Effector memory CD8-positive, alpha-beta T cell (primary cell): Measurements from ENCODE around the gene SEMA7A.
"Not testable (repeated sequence)": the region's sequence is repeated elsewhere in the genome, so short reads cannot be mapped to it uniquely, and the experiment has no call there.

Source experiments
- ATAC-seq: fragments of 150-1000 bp; cut with Tn5 transposase; replicated peaks from 2 replicates; pipeline ENCODE4 v1.10.0; 2021; ENCODE audit warnings: mild to moderate bottlenecking, moderate library complexity
- DNase-seq, 3 experiments: peaks; one replicate each; pipeline ENCODE4 v3.0.0; 2021
- H3K27ac Mint-ChIP-seq, 2 donors: one replicate each; pipeline ENCODE4 v1.8.0; 2022; ENCODE audit warnings: mild to moderate bottlenecking in 2 of 2, mixed read lengths in 2 of 2, moderate library complexity in 2 of 2
- H3K27me3 Mint-ChIP-seq, 2 donors: one replicate each; pipeline ENCODE4 v1.8.0; 2022; ENCODE audit warnings: mixed read lengths in 2 of 2
- H3K36me3 Mint-ChIP-seq: one replicate; pipeline ENCODE4 v1.8.0; 2022; ENCODE audit warnings: mild to moderate bottlenecking, moderate library complexity, mixed read lengths; ENCODE audit not compliant: insufficient read depth
- H3K4me1 Mint-ChIP-seq, 2 donors: one replicate each; pipeline ENCODE4 v1.8.0; 2022; ENCODE audit warnings: low read depth in 2 of 2, mixed read lengths in 2 of 2
- H3K4me3 Mint-ChIP-seq, 2 donors: one replicate each; pipeline ENCODE4 v1.8.0; 2022; ENCODE audit warnings: mild to moderate bottlenecking in 2 of 2, mixed read lengths in 2 of 2, moderate library complexity in 2 of 2
- H3K9me3 Mint-ChIP-seq, 2 donors: one replicate each; pipeline ENCODE4 v1.8.0; 2022; ENCODE audit warnings: mixed read lengths in 2 of 2

SEMA7A gene

DNA sequence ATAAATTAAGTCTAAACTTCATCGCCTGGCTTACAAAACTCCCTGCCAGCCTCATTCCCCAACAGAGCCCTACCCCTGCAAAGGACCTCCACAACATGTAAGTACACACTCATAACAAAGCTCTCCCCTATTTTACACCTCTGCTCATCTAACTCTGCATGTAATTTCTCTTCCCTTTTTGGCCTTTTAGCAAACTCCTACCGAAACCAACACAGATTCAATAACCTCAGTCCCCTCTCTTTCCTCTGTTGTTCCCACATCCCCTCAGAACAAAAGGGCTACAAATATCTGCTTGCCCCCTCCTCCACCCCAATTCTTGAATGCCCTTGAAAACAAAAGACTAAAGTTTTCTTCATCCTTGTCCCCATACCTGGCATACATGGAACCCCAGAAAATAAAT, 26.5 kb upstream of the SEMA7A start:
- DNase-seq = no peak
- peak overlapping the region; percentile 92 to 98 for H3K4me3 Mint-ChIP-seq
- peaks cover 24 to 34% of the 10 kb centered on the region in 2 donors for H3K4me1 Mint-ChIP-seq
- H3K36me3 Mint-ChIP-seq = peaks cover 30% of the 10 kb centered on the region
- H3K27ac Mint-ChIP-seq = peak overlapping the region; percentile 87 to 88
- no peaks in the 10 kb centered on the region for H3K27me3 Mint-ChIP-seq
- no peaks in the 10 kb centered on the region for H3K9me3 Mint-ChIP-seq
- no peak for ATAC-seq

DNA sequence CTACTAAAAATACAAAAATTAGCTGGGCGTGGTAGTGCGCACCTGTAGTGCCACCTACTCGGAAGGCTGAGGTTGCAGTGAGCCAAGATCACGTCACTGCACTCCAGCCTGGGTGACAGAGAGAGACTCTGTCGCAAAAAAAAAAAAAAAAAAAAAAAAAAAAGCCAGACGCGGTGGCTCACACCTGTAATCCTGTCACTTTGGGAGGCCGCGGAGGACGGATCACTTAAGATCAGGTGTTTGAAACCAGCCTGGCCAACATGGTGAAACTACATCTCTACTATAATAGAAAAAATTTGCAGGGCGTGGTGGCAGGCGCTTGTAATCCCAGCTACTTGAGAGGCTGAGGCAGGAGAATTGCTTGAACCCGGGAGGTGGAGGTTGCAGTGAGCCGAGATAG, 26.0 kb upstream of the SEMA7A start:
- H3K4me3 Mint-ChIP-seq = peak overlapping the region; percentile 92 to 98
- H3K27me3 Mint-ChIP-seq, ATAC-seq, H3K9me3 Mint-ChIP-seq, DNase-seq: not testable (repeated sequence)
- H3K27ac Mint-ChIP-seq = peak overlapping the region; percentile 87 to 88
- H3K36me3 Mint-ChIP-seq = peaks cover 32% of the 10 kb centered on the region
- H3K4me1 Mint-ChIP-seq = peaks cover 24 to 33% of the 10 kb centered on the region in 2 donors

DNA sequence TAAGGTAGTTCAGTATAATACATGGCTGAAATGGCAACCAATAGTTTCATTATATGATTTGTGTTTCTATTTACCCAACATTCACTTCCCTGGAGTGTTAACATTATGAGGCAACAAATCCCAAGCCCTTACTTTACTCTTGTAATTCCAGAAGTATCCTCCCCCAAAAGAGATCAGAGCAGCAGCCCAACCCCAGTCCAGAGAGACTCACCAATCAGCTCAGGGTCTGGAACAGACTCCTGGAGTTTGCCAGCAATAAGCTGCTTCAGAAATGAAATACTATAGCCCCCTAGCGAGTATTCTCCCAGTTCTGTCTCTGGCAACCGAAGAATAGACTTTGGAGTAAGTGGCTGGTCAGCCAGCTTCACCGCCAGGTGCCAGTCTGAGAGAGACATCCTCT, 24.7 kb upstream of the SEMA7A start:
- Mint-ChIP-seq H3K27me3 (no peaks in the 10 kb centered on the region), H3K4me1 (peaks cover 23 to 24% of the 10 kb centered on the region in 2 donors), H3K4me3 (no peak overlapping the region), H3K27ac (no peak overlapping the region), H3K36me3 (peaks cover 37% of the 10 kb centered on the region), H3K9me3 (no peaks in the 10 kb centered on the region)
- DNase-seq = no peak
- no peak for ATAC-seq

DNA sequence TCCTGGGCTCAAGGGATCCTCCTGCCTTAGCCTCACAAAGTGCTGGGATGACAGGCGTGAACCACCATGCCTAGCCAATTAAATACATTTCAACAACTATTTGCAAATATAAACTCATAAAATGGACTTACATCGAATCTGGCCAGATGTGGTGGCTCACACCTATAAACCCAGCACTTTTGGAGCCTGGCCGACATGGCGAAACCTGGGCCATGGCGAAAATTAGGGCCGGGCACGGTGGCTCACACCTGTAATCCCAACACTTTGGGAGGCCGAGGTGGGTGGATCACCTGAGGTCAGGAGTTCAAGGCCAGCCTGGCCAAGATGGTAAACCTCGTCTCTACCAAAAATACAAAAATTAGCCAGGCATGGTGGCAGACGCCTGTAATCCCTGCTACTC, 23.3 kb upstream of the SEMA7A start:
- not testable (repeated sequence) for H3K9me3 Mint-ChIP-seq, ATAC-seq, H3K4me3 Mint-ChIP-seq, H3K27ac Mint-ChIP-seq, DNase-seq, H3K27me3 Mint-ChIP-seq
- peaks cover 15 to 21% of the 10 kb centered on the region in 2 donors for H3K4me1 Mint-ChIP-seq
- peaks cover 36% of the 10 kb centered on the region for H3K36me3 Mint-ChIP-seq

DNA sequence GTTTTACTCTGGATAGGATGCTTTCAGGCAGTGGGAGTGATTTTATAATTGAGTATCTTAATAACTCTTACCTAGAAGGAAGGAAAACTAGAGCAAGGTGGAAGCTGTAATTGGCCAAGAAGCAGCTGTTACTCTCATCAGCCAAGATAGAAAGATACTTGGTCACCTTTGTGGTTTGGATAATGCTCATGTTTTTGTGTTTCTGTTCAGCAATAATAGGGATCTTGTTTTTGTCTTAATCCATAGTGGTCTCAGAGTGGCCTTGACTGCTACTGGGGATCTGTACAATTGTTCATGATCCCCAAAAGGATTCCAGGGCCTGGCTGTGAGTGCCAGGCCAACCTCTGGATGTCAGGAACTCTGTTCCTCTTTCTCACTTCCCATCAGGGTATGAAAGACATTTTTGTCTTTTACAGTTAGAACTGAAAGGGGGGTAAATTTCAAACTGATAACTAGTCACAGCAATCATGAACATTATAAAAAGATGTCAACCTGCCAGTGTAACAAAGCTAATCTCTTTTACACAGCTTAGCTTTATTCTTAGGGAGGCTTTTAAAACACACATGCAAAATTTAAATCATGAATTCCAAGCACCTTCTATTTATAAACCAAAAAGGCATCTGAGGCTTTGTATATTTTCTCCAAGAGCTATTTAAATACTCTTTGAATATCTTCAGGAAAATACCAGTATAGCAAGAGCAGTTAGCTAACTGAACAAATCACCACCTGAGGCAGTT, 21.2 kb upstream of the SEMA7A start:
- ATAC-seq (no peak), DNase-seq (no peak)
- H3K9me3 Mint-ChIP-seq = no peaks in the 10 kb centered on the region
- peaks cover 40% of the 10 kb centered on the region for H3K36me3 Mint-ChIP-seq
- H3K27ac Mint-ChIP-seq = peak overlapping the region in 1 of 2 donors; percentile 62
- peaks cover 0 to 10% of the 10 kb centered on the region in 2 donors for H3K4me1 Mint-ChIP-seq
- H3K4me3 Mint-ChIP-seq = no peak overlapping the region
- H3K27me3 Mint-ChIP-seq = no peaks in the 10 kb centered on the region

DNA sequence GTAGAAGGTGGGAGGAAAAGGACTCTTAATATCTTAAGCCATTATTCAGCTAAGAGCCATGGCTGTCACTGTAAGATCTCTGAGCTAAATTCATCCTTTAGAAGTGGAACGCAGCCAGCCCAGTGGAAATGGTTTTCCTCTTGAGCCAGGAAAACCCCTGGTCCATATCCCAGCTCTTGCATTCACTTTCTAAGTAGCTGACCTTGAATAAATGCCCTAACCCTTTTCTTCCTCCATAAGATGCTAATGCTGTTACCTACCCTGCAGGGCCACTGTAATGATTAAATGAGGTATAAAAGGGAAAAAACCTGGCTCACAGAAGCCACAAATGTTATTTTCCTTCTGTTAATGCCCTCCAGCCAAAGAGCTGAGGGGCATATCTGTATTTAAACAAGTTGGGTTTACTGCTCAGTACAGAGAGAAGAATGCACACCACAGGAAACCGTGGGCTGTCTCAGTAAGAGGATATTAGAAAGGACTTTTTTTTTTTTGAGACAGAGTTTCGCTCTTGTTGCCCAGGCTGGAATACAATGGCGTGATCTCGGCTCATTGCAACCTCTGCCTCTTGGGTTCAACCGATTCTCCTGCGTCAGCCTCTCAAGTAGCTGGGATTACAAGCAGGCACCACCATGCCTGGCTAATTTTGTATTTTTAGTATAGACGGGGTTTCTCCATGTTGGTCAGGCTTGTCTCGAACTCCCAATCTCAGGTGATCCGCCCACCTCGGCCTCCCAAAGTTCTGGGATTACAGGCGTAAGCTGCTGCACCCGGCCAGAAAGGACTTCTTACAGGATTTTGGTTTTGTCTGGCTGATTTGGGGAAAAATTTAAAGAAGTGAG, 20.4 kb upstream of the SEMA7A start:
- Mint-ChIP-seq H3K4me3 (no peak overlapping the region), H3K4me1 (peaks cover 0 to 10% of the 10 kb centered on the region in 2 donors), H3K27ac (peak overlapping the region in 1 of 2 donors; percentile 62), H3K36me3 (peaks cover 46% of the 10 kb centered on the region), H3K27me3 (no peaks in the 10 kb centered on the region), H3K9me3 (no peaks in the 10 kb centered on the region)
- ATAC-seq (no peak), DNase-seq (no peak)

DNA sequence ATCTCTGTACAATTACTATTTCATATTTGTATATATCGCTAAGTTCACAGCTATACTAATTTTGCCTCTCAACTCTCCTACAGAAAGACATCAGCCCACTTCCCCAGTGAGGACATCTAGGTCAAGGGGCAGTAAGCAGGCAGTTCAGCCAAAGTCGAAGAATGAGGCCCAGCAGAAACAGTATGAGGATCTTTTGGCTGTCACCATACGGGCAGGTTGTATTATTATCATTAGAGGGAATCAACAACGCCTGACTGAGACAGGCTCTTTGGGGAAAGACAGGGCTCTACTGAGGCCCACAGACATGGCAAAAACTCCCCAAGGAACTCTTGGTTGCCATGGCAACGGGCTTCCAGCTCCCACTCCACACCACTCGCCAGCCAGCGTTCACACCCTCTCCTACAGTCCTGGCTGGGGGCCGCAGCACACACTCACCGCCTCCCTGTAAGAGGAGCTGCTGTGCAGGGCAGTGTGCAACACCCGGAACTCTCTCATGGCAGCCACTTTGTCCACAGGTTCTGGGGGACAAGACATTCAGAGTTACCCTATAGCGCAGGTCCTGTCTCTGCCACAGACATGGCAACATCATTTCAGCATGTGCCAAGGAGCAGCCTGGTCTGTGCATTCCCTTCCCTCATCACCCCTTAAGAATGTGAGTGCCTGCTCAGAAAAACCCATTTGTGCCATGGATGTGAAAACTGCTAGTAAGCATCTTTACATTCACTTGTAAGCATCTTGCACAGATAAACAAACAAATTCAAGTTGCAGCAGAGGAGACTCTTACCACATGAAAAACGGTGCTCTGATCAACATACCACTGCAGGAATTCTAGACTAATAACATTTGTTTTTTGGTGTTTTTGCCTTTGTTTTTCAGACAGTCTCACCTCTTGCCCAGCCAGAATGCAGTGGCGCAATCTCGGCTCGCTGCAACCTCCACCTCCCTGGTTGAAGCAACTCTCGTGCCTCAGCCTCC, 18.4 kb upstream of the SEMA7A start:
- Mint-ChIP-seq H3K9me3 (no peaks in the 10 kb centered on the region), H3K36me3 (peaks cover 49% of the 10 kb centered on the region)

DNA sequence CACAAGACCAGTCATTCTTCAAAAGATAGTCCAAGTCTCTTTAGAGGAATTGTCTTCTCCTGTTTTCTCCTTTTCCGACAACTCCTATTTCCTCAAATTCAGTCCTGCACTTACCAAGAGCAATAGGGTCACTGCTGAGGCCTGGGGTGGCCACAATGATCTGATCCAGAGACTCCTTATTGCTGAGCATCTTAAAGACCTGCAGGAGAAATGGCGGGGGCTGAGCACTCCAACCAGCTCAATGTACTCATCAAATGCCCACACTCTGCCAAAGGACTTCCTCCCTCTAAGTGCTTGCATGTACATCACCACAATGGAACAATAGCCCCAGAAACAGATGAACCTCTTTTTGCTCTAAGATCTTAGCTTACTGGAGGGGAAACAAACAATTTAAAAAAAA, 17.6 kb upstream of the SEMA7A start:
- Mint-ChIP-seq H3K36me3 (peaks cover 43% of the 10 kb centered on the region), H3K4me3 (no peak overlapping the region), H3K27ac (peak overlapping the region; percentile 36 to 44), H3K9me3 (no peaks in the 10 kb centered on the region), H3K27me3 (no peaks in the 10 kb centered on the region), H3K4me1 (peaks cover 0 to 4% of the 10 kb centered on the region in 2 donors)
- DNase-seq (no peak), ATAC-seq (no peak)

More for the DNA sequence above, 18.4 kb upstream of the SEMA7A start:
- Mint-ChIP-seq H3K4me1 (peaks cover 0 to 4% of the 10 kb centered on the region in 2 donors), H3K4me3 (no peak overlapping the region), H3K27ac (peak overlapping the region in 1 of 2 donors; percentile 44), H3K27me3 (no peaks in the 10 kb centered on the region)
- ATAC-seq (no peak), DNase-seq (no peak)

DNA sequence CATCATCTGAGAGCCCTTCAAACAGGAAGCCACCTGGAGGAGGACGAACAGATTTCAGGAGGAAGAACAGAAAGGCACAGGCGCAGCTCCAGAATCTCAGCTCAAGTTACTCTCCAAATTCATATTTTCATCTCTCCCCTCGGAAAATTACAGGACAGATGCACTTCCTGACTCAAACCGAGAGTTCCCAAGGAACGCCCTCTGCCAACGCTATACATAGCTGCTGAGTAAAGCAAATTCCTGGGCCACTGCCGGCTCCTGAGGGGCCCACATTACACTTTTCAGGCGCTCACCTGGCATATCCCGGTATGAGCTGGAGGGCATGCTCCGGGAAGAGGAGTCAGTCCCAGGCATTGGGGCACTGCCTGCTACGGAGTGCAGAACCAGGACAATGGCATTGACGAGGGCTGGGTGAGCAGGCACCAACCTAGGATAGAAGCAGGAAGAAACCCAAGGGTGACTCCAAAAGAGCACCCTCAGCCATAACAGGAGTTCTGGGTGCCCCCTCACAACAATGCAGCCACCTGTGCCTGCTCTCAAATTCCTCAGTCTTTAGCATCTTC, 16.0 kb upstream of the SEMA7A start:
- Mint-ChIP-seq H3K27ac (no peak overlapping the region), H3K9me3 (no peaks in the 10 kb centered on the region), H3K27me3 (no peaks in the 10 kb centered on the region), H3K4me3 (no peak overlapping the region), H3K4me1 (peaks cover 0 to 4% of the 10 kb centered on the region in 2 donors), H3K36me3 (peaks cover 38% of the 10 kb centered on the region)
- no peak for ATAC-seq
- DNase-seq = no peak

DNA sequence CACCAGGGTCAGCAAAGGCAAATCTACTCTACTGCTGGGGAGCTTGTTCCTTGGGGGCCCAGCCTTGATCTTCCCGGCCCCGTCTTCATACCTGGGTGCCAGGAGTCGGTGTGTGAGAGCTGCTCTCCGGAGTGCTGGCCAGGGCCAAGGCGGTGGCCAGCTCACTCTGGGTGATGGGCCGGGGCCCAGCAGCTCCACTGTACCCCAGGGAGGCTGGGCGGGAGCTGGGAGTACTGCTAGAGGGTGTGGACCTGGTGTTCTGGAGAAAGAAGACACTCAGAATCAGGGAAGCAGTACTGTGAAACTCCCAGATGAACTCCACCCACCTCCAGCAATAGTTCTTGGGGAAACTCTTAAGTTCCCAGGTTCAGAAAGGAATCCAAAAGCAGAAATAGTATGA, 15.3 kb upstream of the SEMA7A start:
- ATAC-seq = no peak
- Mint-ChIP-seq H3K4me3 (no peak overlapping the region), H3K27me3 (no peaks in the 10 kb centered on the region), H3K36me3 (peaks cover 37% of the 10 kb centered on the region), H3K27ac (no peak overlapping the region), H3K4me1 (peaks cover 0 to 2% of the 10 kb centered on the region in 2 donors), H3K9me3 (no peaks in the 10 kb centered on the region)
- DNase-seq = no peak

DNA sequence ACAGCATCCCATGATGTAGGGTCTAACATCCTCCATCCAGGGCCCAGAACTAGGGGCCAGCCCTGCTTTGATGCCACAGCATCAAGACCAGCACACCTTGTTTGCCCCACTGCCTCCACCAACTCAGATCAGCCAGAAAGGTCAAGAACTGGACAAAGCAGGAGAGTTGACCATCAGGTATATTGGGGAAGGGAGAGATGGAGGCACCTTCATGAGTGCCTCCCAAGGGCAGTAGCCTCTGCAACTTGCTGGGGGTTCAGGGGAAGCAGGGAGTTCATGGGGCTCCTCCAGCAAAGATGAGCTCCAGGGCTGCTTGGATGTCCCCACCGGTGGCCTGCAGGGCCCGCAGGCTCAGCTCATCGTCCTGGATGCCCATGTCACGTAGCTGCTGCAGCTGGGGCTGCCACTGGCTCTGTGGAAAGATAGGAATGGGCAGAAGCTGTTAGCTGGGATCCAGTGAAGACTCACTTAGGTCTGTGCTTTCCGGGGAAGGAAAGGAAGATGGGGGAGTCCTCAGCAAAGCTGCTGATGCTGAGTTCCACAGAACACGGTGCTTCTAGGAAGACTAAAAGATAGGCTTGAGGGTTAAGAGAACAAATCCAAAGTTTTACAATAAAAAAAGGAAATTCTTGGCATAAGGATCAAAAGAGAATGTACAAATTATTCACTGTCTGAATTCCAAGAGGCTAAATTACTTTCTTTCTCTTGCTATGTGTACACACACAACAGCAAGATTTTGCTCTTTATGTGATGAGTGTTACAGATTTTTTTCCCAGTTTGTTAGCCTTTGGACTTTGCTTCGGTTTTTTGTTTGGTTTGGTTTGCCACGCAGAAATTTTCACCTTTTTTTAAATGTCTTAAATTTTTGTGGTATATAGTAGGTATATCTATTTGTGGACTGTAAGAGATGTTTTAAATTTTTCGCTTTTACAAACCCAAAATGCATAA, 12.3 kb upstream of the SEMA7A start:
- H3K27ac Mint-ChIP-seq = no peak overlapping the region
- DNase-seq = no peak
- no peaks in the 10 kb centered on the region for H3K9me3 Mint-ChIP-seq
- peaks cover 36% of the 10 kb centered on the region for H3K36me3 Mint-ChIP-seq
- no peaks in the 10 kb centered on the region for H3K4me1 Mint-ChIP-seq
- no peak for ATAC-seq
- H3K4me3 Mint-ChIP-seq = no peak overlapping the region
- H3K27me3 Mint-ChIP-seq = no peaks in the 10 kb centered on the region
